HG03442 (cell line): ENCODE data around the gene ZNF205.

Experiments used
- ATAC-seq: cut with Tn5 transposase; IDR thresholded peaks from one replicate; pipeline ENCODE4 v1.9.1; 2021; ENCODE audit warnings: mild to moderate bottlenecking, moderate library complexity; ENCODE audit not compliant: unreplicated experiment

ZNF205 gene

GRCh38 chr16:3147046-3147756 lies 34.8 kb downstream of the ZNF205 start:
- no peak for ATAC-seq

- ATAC-seq: no peak
These were observed 35.3 kb downstream of the ZNF205 start for GRCh38 chr16:3147757-3148104.

- no peak for ATAC-seq
These were observed 36.1 kb downstream of the ZNF205 start for GRCh38 chr16:3148256-3149192.

- no peak for ATAC-seq
These were observed 36.8 kb downstream of the ZNF205 start for GRCh38 chr16:3149193-3149530.

GRCh38 chr16:3149630-3150345 lies 37.4 kb downstream of the ZNF205 start:
- peak; percentile 1 for ATAC-seq

GRCh38 chr16:3150346-3151218 lies 38.2 kb downstream of the ZNF205 start:
- peak; percentile 69 for ATAC-seq

GRCh38 chr16:3152027-3152276 lies 39.6 kb downstream of the ZNF205 start:
- ATAC-seq: no peak

- no peak for ATAC-seq
These were observed 40.0 kb downstream of the ZNF205 start for GRCh38 chr16:3152277-3152990.

GRCh38 chr16:3152991-3153368 lies 40.6 kb downstream of the ZNF205 start:
- no peak for ATAC-seq

GRCh38 chr16:3155181-3155580 lies 42.8 kb downstream of the ZNF205 start:
- ATAC-seq: no peak

GRCh38 chr16:3155972-3156371 lies 43.6 kb downstream of the ZNF205 start:
- no peak for ATAC-seq

- ATAC-seq: no peak
These were observed 45.0 kb downstream of the ZNF205 start for GRCh38 chr16:3157229-3158025.

- no peak for ATAC-seq
These were observed 45.7 kb downstream of the ZNF205 start for GRCh38 chr16:3158026-3158509.

GRCh38 chr16:3158510-3159314 lies 46.3 kb downstream of the ZNF205 start:
- ATAC-seq: no peak

- ATAC-seq: no peak
These were observed 49.0 kb downstream of the ZNF205 start for GRCh38 chr16:3161235-3162018.

GRCh38 chr16:3164121-3164991 lies 52.0 kb downstream of the ZNF205 start:
- ATAC-seq: no peak
